Measurements from ENCODE around the gene WNT1.

DNA sequence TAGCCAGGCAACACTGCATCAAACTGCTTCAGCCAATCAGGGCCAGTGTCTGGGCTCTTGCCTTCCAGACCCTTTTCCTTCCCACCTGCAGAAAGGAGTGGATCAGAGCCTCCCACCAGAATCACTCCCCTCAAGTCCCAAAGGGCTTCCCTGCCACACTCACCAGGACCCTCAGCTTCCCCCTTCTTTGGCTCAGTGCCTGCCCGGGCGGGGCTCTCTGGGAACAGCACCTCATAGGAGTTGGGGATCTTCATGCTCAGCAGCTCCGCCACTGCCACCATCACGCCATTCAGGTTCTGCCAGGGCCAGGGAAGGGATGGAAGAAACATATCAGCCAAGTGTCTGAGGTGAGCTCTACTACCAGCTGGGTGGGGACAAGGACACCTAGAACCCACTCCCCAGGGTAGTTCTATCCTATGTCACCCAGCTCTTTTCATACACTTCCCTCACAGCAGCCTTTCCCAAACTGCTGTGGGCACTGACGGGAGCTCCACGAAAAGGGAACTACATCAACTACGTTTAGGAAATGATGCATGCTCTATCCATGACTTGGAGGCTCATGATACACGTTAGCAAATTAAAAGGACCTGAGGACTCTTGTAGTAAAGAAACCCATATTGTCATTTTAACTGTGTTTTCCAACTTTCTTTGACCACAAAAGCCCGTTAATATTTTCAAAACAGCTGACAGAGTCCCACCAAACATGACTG, 49.9 kb downstream of the WNT1 start:
- TF ChIP-seq, protein P1, sequence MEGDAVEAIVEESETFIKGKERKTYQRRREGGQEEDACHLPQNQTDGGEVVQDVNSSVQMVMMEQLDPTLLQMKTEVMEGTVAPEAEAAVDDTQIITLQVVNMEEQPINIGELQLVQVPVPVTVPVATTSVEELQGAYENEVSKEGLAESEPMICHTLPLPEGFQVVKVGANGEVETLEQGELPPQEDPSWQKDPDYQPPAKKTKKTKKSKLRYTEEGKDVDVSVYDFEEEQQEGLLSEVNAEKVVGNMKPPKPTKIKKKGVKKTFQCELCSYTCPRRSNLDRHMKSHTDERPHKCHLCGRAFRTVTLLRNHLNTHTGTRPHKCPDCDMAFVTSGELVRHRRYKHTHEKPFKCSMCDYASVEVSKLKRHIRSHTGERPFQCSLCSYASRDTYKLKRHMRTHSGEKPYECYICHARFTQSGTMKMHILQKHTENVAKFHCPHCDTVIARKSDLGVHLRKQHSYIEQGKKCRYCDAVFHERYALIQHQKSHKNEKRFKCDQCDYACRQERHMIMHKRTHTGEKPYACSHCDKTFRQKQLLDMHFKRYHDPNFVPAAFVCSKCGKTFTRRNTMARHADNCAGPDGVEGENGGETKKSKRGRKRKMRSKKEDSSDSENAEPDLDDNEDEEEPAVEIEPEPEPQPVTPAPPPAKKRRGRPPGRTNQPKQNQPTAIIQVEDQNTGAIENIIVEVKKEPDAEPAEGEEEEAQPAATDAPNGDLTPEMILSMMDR (IDR thresholded peaks at IDR 0.05), result no peak
- TF ChIP-seq POLR2A (IDR thresholded peaks at IDR 0.05), result no peak
